ENCODE data around the gene SDF4. TPM values are rescaled to one million over a fixed set of nuclear protein-coding genes. Genes with fewer than 3 reads are reported as not detected.

Gene SDF4
- total and polyA plus RNA-seq, 2 of the 8 experiments (the other 6 are each of a cell fraction or from before 2014, with no cell fraction given) = 45.5 to 75.6 TPM

- Histone ChIP-seq H4K91ac (replicated peaks; ENCODE audit: insufficient read length, low read length) (no peak overlapping the region), H3K36me3 (ENCODE audit: control insufficient read depth in 2 of 4, insufficient read depth in 4 of 4, low read length in 3 of 4) (no peaks in the 10 kb centered on the region), H2BK15ac (ENCODE audit: low read length) (no peak overlapping the region), H2BK5ac (ENCODE audit: low read depth, low read length) (no peak overlapping the region), H3K9ac (replicated peaks in 1 of 4; ENCODE audit: extremely low read depth in 1 of 4, low read depth in 3 of 4, low read length in 3 of 4) (no peak overlapping the region; a peak in 1 of 7 replicates), H3K79me2 (ENCODE audit: control insufficient read depth in 1 of 2, insufficient read depth in 2 of 2, low read length in 2 of 2) (no peaks in the 10 kb centered on the region), H3K56ac (replicated peaks; ENCODE audit: insufficient read length, low read depth, low read length) (no peak overlapping the region), H3K4ac (replicated peaks; ENCODE audit: insufficient read length, low read depth, low read length) (no peak overlapping the region), H2AK5ac (ENCODE audit: low read depth, low read length) (no peak overlapping the region), H4K8ac (ENCODE audit: extremely low read depth, insufficient read depth, low read length) (no peak overlapping the region), H3K18ac (ENCODE audit: extremely low read depth, low read length) (no peak overlapping the region), H3K4me3 (ENCODE audit: extremely low read depth in 1 of 4, insufficient read depth in 2 of 4, low read depth in 3 of 4, low read length in 4 of 4) (no peak overlapping the region), H3K27ac (ENCODE audit: low read depth, low read length) (no peak overlapping the region), H2BK12ac (ENCODE audit: low read depth, low read length) (peak overlapping the region; percentile 68; the same call in 1 of the 2 replicates), H4K5ac (ENCODE audit: insufficient read length, low read depth, low read length) (no peak overlapping the region), H3K14ac (ENCODE audit: insufficient read length) (no peak overlapping the region), H3K23me2 (ENCODE audit: low read depth, low read length) (peaks cover 3% of the 10 kb centered on the region; the same call in 1 of the 2 replicates), H3K27me3 (replicated peaks in 1 of 4; ENCODE audit: control insufficient read depth in 3 of 4, extremely low read depth in 1 of 4, insufficient read depth in 3 of 4, low read length in 3 of 4) (peaks cover 0 to 4% (median 0%) of the 10 kb centered on the region in 4 experiments; a peak in 1 of 7 replicates), H3K23ac (ENCODE audit: insufficient read length) (no peak overlapping the region), H2BK20ac (ENCODE audit: low read length) (no peak overlapping the region), H2BK120ac (replicated peaks; ENCODE audit: low read depth, low read length) (no peak overlapping the region), H2AFZ (ENCODE audit: low read length) (no peak overlapping the region), H3K79me1 (ENCODE audit: low read depth, low read length) (no peaks in the 10 kb centered on the region), H4K20me1 (replicated peaks in 1 of 2; ENCODE audit: control insufficient read depth in 1 of 2, insufficient read depth in 2 of 2, low read length in 2 of 2) (peaks cover 0 to 6% of the 10 kb centered on the region in 2 experiments), H3K4me2 (ENCODE audit: insufficient read depth in 1 of 2, low read depth in 2 of 2, low read length in 2 of 2) (no peak overlapping the region), H3K4me1 (replicated peaks in 1 of 4; ENCODE audit: control insufficient read depth in 3 of 4, insufficient read depth in 4 of 4, low read length in 3 of 4) (peaks cover 3 to 8% (median 5%) of the 10 kb centered on the region in 4 experiments), H3K9me3 (ENCODE audit: insufficient read depth in 2 of 2, low read depth in 1 of 2, low read length in 1 of 2) (no peaks in the 10 kb centered on the region)
- no peak for FAIRE-seq
- WGBS, 2 experiments (ENCODE audit: extremely low coverage in 1 of 2, insufficient coverage in 1 of 2, insufficient read length in 1 of 2, insufficient replicate concordance in 2 of 2, low coverage in 1 of 2, low lambda C conversion rate in 2 of 2, missing lambda C conversion rate in 1 of 2) = 95% methylated on average over 21 of the region's 26 CpGs; no CpG with 5 or more reads in 1 of the 2 experiments
- POLR2A ChIA-PET (ENCODE audit: partially characterized antibody) = interaction anchor here (1.0 to 1.3 kb wide), 2 partner anchors 13 to 17 kb away, joined by 3 to 4 read pairs; no protein-coding TSS in a partner anchor
- DNase-seq (ENCODE audit: low read depth in 1 of 2, low spot score in 2 of 2) = no peak
- CTCF ChIA-PET (ENCODE audit: partially characterized antibody) = interaction anchor here (0.6 kb wide), 1 partner anchor 124 kb away, joined by 3 read pairs; no protein-coding TSS in a partner anchor
- no peak for TF ChIP-seq POLR2A (IDR thresholded peaks at IDR 0.05; ENCODE audit: control extremely low read depth in 1 of 2, low read depth in 2 of 2, low read length in 2 of 2)
- no peak for TF ChIP-seq CHD1 (IDR thresholded peaks at IDR 0.05; ENCODE audit: low read depth, low read length)
- TF ChIP-seq KDM5A (IDR thresholded peaks at IDR 0.05; ENCODE audit: low read length) = no peak
- TF ChIP-seq MAFK (IDR thresholded peaks at IDR 0.05; ENCODE audit: low read depth, low read length) = no peak
- TF ChIP-seq POU5F1 (IDR thresholded peaks at IDR 0.05; ENCODE audit: low read depth, low read length) = no peak
- TF ChIP-seq GABPA (IDR thresholded peaks at IDR 0.05; ENCODE audit: borderline replicate concordance, insufficient read depth, low read length) = no peak
Measured at GRCh38 chr1:1181129-1181937, 50.5 kb downstream of the SDF4 start.

All from H1 (cell line).